Measurements from ENCODE around the gene GRIPAP1.

DNA sequence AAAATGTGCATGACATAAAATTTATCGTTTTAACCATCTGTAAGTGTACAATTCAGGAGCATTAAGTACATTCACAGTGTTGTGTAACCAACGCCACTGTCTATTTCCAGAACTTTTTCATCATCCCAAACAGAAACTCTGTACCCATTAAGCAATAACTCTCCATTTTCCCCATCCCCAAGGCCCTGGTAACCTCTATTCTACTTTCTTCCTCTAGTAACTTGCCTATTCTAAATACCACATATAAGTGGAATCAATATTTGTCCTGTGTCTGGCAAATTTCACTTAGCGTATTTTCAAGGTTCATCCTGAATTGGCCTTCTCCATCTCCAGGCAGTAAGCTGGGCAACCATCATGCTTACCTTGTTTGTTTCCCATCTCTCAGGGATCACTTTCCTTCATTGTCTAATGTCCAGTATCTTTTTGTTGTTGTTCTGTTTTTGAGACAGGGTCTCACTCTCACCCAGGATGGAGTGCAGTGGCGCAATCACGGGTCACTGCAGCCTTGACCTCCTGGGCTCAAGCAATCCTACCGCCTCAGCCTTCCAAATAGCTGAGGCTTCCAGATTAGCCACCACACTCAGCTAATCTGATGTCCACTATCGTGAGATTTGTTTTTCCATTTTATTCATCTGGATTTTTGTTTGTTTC, 17.7 kb upstream of the GRIPAP1 start:
- no peak for TF ChIP-seq CTCF (IDR thresholded peaks at IDR 0.05)
- TF ChIP-seq POLR2A (IDR thresholded peaks at IDR 0.05): no peak
- TF ChIP-seq POLR2AphosphoS5 (IDR thresholded peaks at IDR 0.05): no peak
